WTC11 (cell line): ENCODE results near the gene CCDC107. TPM values are rescaled to one million over a fixed set of nuclear protein-coding genes. Genes with fewer than 3 reads are reported as not detected.

ENCODE experiments used
- ATAC-seq: fragments of 200-7000 bp; cut with Tn5 transposase; 2 replicates; pipeline ENCODE4 v1.10.0; 2021; ENCODE audit warnings: mild to moderate bottlenecking, moderate library complexity
- CTCF ChIA-PET: fragments of 300-600 bp; sonication (Branson Sonifier 250); formaldehyde crosslinking; loops from one replicate; lab custom pipeline; 2021; ENCODE audit warnings: antibody characterized with exemption; lab: Charles Lee
- POLR2A ChIA-PET: fragments of 350-600 bp; sonication (Branson Sonifier 250); formaldehyde crosslinking; loops from one replicate; lab custom pipeline; 2021; ENCODE audit warnings: antibody characterized with exemption; lab: Charles Lee
- DNase-seq: peaks from one replicate; pipeline ENCODE4 v3.0.0; 2021; ENCODE audit warnings: low spot score
- H3K27ac Mint-ChIP-seq: 2 replicates; pipeline ENCODE4 v1.8.0; 2021; ENCODE audit warnings: mixed read lengths
- H3K27me3 Mint-ChIP-seq: 2 replicates; pipeline ENCODE4 v1.8.0; 2021; ENCODE audit warnings: low read depth, mild to moderate bottlenecking, moderate library complexity, mixed read lengths
- H3K36me3 Mint-ChIP-seq: 2 replicates; pipeline ENCODE4 v1.8.0; 2021; ENCODE audit warnings: mixed read lengths
- H3K4me1 Mint-ChIP-seq: 2 replicates; pipeline ENCODE4 v1.8.0; 2022; ENCODE audit warnings: mixed read lengths
- H3K4me3 Mint-ChIP-seq: 2 replicates; pipeline ENCODE4 v1.8.0; 2021; ENCODE audit warnings: mild to moderate bottlenecking, moderate library complexity, mixed read lengths
- H3K9me3 Mint-ChIP-seq: 2 replicates; pipeline ENCODE4 v1.8.0; 2021; ENCODE audit warnings: mixed read lengths
- ATF1 ChIP-seq: sonication (generic); formaldehyde crosslinking; IDR thresholded peaks from 2 replicates; pipeline ENCODE4 v1.8.1; 2023; ENCODE audit warnings: mild to moderate bottlenecking, moderate library complexity, missing genetic modification reagents
- ATF2 ChIP-seq: sonication (generic); formaldehyde crosslinking; IDR thresholded peaks from 2 replicates; pipeline ENCODE4 v1.8.1; 2022; ENCODE audit warnings: low read depth, missing genetic modification reagents, borderline replicate concordance
- CREB1 ChIP-seq: sonication (generic); formaldehyde crosslinking; IDR thresholded peaks from 2 replicates; pipeline ENCODE4 v1.8.0; 2023; ENCODE audit warnings: mild to moderate bottlenecking, missing genetic modification reagents
- CREM ChIP-seq: sonication (generic); formaldehyde crosslinking; IDR thresholded peaks from 2 replicates; pipeline ENCODE4 v1.8.1; 2022; ENCODE audit warnings: mild to moderate bottlenecking, missing genetic modification reagents, moderate library complexity
- PRDM15 ChIP-seq: sonication (generic); formaldehyde crosslinking; IDR thresholded peaks from 2 replicates; pipeline ENCODE4 v1.8.0; 2022; ENCODE audit warnings: missing genetic modification reagents
- PRRX2 ChIP-seq: fragments of 250-450 bp; sonication (Bioruptor Pico); IDR thresholded peaks from 2 replicates; pipeline ENCODE4 v1.8.0; 2021; ENCODE audit warnings: mild to moderate bottlenecking
- ZNF121 ChIP-seq: sonication (generic); formaldehyde crosslinking; IDR thresholded peaks from 2 replicates; pipeline ENCODE4 v1.8.0; 2023; ENCODE audit warnings: missing genetic modification reagents
- total RNA-seq: library from RNA; stranded (reverse); gene quantifications from 3 replicates; pipeline ENCODE4 v1.2.3, GENCODE V29; 2021
- TF ChIP-seq, protein P1 (sequence below): fragments of 250-450 bp; sonication (Bioruptor Pico); IDR thresholded peaks from 2 replicates; pipeline ENCODE4 v1.9.0; 2021; ENCODE audit warnings: mild to moderate bottlenecking, borderline replicate concordance
- TF ChIP-seq, protein P2 (sequence below): sonication (generic); formaldehyde crosslinking; IDR thresholded peaks from 2 replicates; pipeline ENCODE4 v1.8.0; 2022; ENCODE audit warnings: mild to moderate bottlenecking, missing genetic modification reagents

CCDC107 gene
- total RNA-seq, 1 experiment from 2014 or later = 10.8 TPM

DNA sequence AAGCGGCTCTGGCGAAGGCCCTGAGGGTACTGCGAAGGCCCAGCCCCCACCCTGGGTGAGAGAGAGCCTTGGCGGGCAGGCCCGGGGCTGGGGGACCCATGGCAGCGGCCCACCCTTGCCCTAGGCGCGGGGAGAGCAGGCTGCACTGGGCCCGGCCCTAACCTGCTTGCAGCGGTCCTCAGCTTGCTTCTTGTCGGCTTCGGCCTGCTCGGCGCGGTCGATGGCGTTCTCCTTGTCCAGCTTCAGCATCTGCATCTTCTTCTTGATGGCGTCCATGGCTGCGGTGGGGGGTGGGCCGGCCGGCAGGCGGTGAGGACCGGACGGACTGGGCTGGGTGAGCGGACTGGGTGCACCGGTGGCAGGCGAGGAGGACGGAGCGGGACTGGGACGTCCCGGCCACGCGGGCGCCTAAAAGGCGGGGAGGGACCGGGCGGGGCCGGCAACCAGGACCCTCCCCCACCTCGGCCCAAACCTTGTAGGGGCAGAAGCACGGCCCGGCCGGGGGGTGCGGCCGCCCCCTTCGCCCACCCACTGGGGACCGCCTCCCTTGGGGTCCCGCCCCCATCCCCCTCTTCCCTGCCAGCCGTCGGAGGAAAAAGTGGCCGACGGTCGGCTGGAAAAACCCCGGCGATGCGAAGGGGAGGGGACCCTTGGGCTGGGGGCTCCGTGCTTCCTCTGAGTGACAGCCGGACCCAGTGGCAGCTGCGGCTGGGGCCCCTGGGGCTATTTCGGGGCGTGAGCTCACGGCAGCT lies 31.6 kb downstream of the CCDC107 start, which contains the start of gene TPM2 (continued):
- TF ChIP-seq PRDM15 = peak; percentile 71
- TF ChIP-seq CREM (CRISPR knock-in tag) = no peak
- TF ChIP-seq ATF2 = no peak

- DNase-seq (peak; percentile 54), ATAC-seq (peak; percentile 29)
- H3K27ac Mint-ChIP-seq = no peak overlapping the region
- no peaks in the 10 kb centered on the region for H3K9me3 Mint-ChIP-seq
- H3K36me3 Mint-ChIP-seq = peaks cover 12% of the 10 kb centered on the region
- peaks cover 23% of the 10 kb centered on the region for H3K4me1 Mint-ChIP-seq
- POLR2A ChIA-PET = interaction anchor here (0.9 to 5.2 kb wide), 13 partner anchors 10 to 587 kb away, joined by 3 to 38 read pairs (median 8); partner anchors contain the start of genes ARHGEF39, CCDC107, CREB3 and RMRP
- TF ChIP-seq PRRX2 (CRISPR knock-in tag) (no peak), ATF1 (CRISPR knock-in tag) (no peak), ZNF121 (CRISPR knock-in tag) (no peak), CREB1 (no peak)
- TF ChIP-seq, protein P1, sequence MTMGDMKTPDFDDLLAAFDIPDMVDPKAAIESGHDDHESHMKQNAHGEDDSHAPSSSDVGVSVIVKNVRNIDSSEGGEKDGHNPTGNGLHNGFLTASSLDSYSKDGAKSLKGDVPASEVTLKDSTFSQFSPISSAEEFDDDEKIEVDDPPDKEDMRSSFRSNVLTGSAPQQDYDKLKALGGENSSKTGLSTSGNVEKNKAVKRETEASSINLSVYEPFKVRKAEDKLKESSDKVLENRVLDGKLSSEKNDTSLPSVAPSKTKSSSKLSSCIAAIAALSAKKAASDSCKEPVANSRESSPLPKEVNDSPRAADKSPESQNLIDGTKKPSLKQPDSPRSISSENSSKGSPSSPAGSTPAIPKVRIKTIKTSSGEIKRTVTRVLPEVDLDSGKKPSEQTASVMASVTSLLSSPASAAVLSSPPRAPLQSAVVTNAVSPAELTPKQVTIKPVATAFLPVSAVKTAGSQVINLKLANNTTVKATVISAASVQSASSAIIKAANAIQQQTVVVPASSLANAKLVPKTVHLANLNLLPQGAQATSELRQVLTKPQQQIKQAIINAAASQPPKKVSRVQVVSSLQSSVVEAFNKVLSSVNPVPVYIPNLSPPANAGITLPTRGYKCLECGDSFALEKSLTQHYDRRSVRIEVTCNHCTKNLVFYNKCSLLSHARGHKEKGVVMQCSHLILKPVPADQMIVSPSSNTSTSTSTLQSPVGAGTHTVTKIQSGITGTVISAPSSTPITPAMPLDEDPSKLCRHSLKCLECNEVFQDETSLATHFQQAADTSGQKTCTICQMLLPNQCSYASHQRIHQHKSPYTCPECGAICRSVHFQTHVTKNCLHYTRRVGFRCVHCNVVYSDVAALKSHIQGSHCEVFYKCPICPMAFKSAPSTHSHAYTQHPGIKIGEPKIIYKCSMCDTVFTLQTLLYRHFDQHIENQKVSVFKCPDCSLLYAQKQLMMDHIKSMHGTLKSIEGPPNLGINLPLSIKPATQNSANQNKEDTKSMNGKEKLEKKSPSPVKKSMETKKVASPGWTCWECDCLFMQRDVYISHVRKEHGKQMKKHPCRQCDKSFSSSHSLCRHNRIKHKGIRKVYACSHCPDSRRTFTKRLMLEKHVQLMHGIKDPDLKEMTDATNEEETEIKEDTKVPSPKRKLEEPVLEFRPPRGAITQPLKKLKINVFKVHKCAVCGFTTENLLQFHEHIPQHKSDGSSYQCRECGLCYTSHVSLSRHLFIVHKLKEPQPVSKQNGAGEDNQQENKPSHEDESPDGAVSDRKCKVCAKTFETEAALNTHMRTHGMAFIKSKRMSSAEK (CRISPR knock-in tag) = no peak
- TF ChIP-seq, protein P2, sequence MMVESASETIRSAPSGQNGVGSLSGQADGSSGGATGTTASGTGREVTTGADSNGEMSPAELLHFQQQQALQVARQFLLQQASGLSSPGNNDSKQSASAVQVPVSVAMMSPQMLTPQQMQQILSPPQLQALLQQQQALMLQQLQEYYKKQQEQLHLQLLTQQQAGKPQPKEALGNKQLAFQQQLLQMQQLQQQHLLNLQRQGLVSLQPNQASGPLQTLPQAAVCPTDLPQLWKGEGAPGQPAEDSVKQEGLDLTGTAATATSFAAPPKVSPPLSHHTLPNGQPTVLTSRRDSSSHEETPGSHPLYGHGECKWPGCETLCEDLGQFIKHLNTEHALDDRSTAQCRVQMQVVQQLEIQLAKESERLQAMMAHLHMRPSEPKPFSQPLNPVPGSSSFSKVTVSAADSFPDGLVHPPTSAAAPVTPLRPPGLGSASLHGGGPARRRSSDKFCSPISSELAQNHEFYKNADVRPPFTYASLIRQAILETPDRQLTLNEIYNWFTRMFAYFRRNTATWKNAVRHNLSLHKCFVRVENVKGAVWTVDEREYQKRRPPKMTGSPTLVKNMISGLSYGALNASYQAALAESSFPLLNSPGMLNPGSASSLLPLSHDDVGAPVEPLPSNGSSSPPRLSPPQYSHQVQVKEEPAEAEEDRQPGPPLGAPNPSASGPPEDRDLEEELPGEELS = no peak
- CTCF ChIA-PET = interaction anchor here (1.1 to 6.8 kb wide), 14 partner anchors 15 to 100 kb away, joined by 4 to 49 read pairs (median 12); partner anchors contain the start of genes ARHGEF39, CCDC107, CREB3 and RGP1
- H3K4me3 Mint-ChIP-seq = peak overlapping the region; percentile 91
- H3K27me3 Mint-ChIP-seq = no peaks in the 10 kb centered on the region
Observed at GRCh38 chr9:35690294-35690613, 32.2 kb downstream of the CCDC107 start.
